ENCODE data around the gene GNL2.
A peak's percentile ranks its signal among the peaks of the same experiment; 100 is the strongest.

GNL2 gene

DNA sequence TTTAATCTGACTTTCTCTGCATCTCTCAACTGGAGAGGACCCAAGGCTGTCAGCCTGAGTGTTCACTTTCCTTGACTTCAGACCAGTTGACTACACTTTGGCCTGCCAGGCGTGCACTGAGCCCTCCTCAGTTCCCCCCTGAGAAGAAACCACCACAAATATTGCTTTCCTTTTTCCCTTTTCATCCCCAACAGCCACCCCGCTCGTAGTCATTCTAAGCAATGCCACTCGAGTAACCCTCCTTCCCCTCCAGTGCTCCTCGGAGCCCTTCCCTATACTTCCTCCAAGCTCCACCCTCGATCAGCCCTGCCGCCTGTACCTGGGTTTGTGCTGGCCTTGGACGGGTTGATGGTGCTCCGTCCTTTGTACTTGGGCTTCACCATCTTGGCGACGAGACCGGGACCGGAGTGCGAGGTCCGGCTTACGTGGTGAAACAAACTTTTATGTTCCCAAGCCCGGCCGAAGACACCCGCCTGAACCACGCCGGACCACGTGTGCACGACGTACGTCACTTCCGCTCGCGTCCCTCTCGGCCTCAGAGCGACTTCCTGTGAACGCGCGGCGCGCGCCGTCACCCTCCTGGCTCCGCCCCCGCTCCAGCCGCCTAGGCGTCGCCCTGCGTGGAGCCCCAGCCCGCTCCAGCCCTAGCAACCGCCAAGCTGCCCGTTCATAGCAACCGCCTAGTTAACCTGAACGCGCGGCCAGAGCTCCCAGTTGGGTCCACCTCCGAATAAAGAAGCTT is at the start of gene GNL2:
Gene GNL2 (minus strand): TSS at position 498 of the 742 bp plus-strand sequence. CDS start 115 bp downstream, at position 383.
- peak within 1 kb of the TSS; percentile 74 for H3K27ac ChIP-seq
- TF ChIP-seq, protein P1, sequence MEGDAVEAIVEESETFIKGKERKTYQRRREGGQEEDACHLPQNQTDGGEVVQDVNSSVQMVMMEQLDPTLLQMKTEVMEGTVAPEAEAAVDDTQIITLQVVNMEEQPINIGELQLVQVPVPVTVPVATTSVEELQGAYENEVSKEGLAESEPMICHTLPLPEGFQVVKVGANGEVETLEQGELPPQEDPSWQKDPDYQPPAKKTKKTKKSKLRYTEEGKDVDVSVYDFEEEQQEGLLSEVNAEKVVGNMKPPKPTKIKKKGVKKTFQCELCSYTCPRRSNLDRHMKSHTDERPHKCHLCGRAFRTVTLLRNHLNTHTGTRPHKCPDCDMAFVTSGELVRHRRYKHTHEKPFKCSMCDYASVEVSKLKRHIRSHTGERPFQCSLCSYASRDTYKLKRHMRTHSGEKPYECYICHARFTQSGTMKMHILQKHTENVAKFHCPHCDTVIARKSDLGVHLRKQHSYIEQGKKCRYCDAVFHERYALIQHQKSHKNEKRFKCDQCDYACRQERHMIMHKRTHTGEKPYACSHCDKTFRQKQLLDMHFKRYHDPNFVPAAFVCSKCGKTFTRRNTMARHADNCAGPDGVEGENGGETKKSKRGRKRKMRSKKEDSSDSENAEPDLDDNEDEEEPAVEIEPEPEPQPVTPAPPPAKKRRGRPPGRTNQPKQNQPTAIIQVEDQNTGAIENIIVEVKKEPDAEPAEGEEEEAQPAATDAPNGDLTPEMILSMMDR (conservative IDR thresholded peaks at IDR 0.05) = no peak

DNA sequence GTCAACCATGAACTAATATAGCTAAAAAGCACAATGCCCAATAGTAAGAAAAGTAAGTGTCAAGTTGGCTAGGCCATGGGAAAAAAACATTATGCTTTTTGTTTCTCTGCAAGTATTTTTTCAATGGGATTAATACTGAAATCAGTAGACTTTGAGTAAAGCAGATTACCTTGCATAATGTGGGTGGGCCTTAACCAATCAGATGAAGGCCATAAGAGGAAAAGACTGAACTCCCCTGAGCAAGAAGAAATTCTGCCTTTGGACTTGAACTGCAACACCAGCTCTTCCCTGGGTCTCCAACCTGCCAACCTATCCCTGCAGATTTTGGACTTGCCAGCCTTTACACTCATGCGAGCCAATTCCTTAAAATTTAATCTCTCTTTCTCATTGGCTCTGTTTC is 45.3 kb upstream of the GNL2 start:
- TF ChIP-seq, protein P1 (conservative IDR thresholded peaks at IDR 0.05) = no peak
- H3K27ac ChIP-seq = no peak overlapping the region

DNA sequence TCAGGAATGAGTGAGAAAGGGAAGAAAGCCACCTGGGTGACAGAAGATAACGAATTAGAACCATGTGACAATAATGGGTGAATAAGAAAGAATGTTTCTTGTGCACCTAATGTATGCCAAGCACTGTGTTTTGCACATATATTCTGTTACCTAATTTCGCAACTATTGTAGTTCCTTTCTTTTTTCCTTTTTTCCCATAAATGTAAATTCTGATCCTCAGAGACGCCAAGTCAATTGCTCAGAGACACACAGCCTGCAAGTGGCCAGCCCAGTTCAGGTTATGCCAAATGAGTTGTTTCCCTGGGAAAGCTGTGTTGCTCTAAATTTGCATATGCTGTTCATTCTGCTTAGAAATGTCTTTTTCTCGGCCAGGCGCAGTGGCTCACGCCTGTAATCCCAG is 40.7 kb upstream of the GNL2 start:
- TF ChIP-seq, protein P1 (conservative IDR thresholded peaks at IDR 0.05) = no peak
- H3K27ac ChIP-seq = no peak overlapping the region

DNA sequence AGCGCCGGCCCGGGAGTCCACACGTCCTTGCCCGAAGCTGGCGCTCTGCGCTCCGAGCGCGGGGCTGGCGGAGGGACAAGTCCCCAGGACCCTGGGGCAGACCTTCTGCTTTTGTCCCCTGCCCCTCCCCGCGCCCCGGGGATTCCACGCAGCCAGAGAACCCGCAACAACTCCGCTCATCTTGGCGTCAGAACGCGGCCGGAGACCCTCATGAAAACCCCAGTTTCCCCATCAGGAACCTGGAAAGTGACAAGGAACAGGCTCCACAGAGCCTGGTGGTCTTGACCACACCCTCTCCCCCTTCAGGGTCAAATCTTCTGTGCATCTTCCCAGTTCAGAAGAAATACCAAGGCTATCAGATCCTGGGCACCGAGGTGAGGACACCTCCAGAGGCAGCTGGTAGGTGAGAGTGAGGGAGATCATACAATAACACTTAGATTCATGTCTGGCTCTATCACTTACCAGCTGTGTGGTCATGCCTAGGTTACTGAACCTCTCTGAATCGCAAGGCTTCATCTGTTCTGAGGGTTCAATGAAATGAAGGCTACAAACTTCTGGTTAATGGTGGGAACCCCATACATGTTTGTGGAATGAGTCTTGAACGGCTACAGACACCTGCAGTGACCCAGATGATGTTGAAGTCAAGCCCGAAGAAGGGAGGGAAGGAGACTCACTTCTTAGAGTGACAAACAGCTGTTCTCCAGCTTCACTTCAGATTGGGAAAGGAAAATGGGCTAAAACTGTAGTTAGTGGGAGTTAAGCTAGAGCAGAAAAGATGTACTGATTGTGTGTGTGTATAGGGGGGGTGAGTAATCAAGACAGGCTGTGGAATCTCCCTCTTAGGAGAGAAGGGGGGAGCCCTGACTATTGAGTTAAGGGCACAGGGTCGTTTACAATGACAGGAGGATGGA is 39.5 kb upstream of the GNL2 start:
- TF ChIP-seq, protein P1 (conservative IDR thresholded peaks at IDR 0.05) = no peak
- no peak overlapping the region for H3K27ac ChIP-seq

DNA sequence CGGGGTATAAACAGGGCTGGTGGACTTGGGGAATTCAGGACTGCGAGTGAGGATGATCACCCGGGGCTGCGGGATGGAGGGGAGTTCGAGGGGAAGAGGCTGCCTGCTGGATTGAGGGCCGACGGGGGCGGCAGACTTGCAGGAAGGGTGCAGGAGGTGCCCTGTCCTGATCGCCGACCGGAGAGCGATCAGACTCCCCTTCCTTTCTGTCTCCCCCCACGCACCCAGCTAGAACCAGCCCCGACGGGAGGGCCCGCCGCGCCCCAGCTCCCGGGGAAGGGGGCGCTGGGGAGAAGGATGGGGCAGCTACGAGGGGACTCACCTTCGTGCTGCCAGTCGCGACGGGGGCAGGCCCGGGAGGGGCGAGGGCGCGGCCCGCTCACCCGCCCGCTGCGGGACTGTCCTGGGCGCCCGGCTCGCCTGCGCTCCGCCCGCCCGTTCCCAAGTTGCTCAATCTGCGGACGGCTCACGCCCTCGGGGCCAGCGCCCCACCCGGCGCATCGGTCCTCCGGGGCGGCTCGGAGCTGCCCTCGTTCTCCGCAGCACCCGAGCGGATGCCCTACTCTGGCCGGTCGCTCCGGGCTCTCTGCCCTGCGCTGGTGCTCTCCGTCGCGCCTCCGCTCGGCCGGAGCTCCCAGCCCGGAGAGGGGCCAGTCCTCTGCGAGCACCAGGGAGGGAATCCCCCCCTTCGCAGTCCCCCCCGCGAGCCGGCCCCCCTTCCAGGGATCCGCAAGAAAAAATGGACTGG is 38.7 kb upstream of the GNL2 start, which contains the start of gene RSPO1:
Gene RSPO1 (minus strand): TSS at position 649 of the 748 bp plus-strand sequence. CDS start 5,231 bp downstream, outside the sequence.
- TF ChIP-seq, protein P1 (conservative IDR thresholded peaks at IDR 0.05) = no peak
- H3K27ac ChIP-seq = no peak within 1 kb of the TSS

DNA sequence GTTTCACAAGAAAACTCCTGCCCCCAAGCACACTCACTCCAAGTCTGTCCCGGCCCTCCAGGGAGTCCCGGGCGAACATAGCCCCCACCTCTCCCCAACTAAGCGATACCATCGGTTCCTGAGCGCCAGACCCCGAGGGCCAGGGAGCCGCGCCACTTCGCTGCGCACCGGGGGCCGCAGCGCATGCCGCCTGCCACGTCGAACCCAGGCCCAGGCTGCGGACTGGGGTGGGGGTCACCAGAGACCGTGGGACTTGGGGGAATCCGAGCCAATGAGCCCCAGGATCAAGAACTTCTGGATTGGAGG is 38.2 kb upstream of the GNL2 start:
- TF ChIP-seq, protein P1 (conservative IDR thresholded peaks at IDR 0.05) = no peak
- H3K27ac ChIP-seq = no peak overlapping the region
